22Rv1 (cell line): ENCODE data around the gene SEMA5A.

Experiments used
- H3K27ac ChIP-seq: fragments of 450-650 bp; 2 replicates; pipeline ENCODE4 v1.5.1; 2017
- CTCF ChIP-seq: fragments of 450-650 bp; IDR thresholded peaks from 2 replicates; pipeline ENCODE4 v1.5.1; 2017; ENCODE audit warnings: mild to moderate bottlenecking
- ZFX ChIP-seq: fragments of 450-650 bp; IDR thresholded peaks from 2 replicates; pipeline ENCODE4 v1.6.1; 2017; ENCODE audit warnings: antibody characterized with exemption, borderline replicate concordance

SEMA5A gene

GRCh38 chr5:9201761-9202160, 344.1 kb downstream of the SEMA5A start:
- TF ChIP-seq ZFX (no peak), CTCF (no peak)
- no peak overlapping the region for H3K27ac ChIP-seq

GRCh38 chr5:9201011-9201410, 344.9 kb downstream of the SEMA5A start:
- TF ChIP-seq CTCF (no peak), ZFX (no peak)
- no peak overlapping the region for H3K27ac ChIP-seq

DNA sequence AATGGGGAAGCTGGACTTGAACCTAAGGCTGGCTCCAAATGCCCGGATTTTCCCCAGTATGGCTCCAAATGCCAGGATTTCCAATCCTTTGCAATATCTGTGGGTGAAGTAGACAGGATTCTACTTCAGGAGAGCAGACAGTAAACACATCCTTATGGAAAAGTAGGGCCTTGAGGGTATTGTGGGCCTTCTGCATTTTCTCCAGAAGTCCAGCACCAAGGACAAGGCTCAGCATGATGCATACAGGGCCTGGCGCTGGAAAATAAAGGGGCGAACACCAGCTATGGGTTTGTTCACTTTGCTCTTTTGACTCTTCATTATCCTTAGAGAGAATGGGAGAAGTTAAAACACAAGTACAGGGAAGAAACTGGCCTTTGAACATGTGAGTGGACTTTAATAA, 347.5 kb downstream of the SEMA5A start:
- no peak overlapping the region for H3K27ac ChIP-seq
- TF ChIP-seq CTCF = no peak
- TF ChIP-seq ZFX = no peak

GRCh38 chr5:9197881-9198260, 348.0 kb downstream of the SEMA5A start:
- TF ChIP-seq ZFX (no peak), CTCF (no peak)
- no peak overlapping the region for H3K27ac ChIP-seq

DNA sequence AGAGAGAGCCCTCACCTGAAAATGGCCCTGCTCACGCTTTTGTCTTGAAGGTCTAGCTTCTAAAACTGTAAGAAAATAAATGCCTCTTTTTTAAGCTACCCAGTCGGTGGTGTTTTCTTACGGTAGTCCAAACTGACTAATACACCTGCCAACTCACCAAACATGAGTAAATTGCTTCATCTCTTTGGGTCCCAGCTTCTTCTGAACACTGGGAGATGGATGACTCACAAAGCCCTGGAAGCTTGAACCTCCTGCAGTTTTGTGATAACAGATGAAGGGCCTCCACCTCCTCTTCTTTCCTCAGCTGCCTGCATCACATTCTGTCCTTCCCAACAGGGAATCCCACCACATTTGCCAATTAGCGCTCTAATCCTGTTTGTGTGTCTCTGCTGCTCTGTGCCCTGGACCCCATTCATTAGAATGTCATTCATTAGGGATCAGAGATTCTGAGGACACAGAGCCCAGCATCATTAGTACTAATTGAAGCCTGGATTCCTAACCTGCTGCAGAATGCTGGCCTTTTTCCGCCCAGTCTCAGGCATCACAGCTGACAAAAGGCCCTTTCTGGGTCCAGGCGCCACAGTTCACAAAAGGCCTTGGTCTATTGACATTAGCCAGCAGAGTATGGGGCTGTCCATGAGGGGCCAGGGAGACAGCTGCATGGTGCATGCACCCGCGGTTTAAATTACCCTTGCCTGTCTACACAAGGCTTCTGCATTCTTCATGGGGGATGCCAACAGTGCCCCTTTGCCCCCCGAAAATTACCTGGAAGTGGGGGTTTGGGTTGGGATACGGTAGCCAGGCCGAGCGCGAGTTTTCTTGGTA, 349.3 kb downstream of the SEMA5A start:
- H3K27ac ChIP-seq = no peak overlapping the region

GRCh38 chr5:9194509-9194908, 351.4 kb downstream of the SEMA5A start:
- no peak overlapping the region for H3K27ac ChIP-seq
- TF ChIP-seq CTCF (no peak), ZFX (no peak)

More for the DNA sequence above, 349.3 kb downstream of the SEMA5A start:
- TF ChIP-seq ZFX = no peak
- TF ChIP-seq CTCF = no peak

GRCh38 chr5:9192266-9192665, 353.6 kb downstream of the SEMA5A start:
- H3K27ac ChIP-seq = no peak overlapping the region

More at GRCh38 chr5:9192266-9192665, 353.6 kb downstream of the SEMA5A start:
- TF ChIP-seq ZFX (no peak), CTCF (no peak)
